Endometrial microvascular endothelial cells (primary cell): ENCODE data around the gene TMBIM6. TPM values are rescaled to one million over a fixed set of nuclear protein-coding genes. Genes with fewer than 3 reads are reported as not detected.

Experiments
- in situ Hi-C: cut with HindIII; loops from 2 replicates; pipeline ENCODE4 v1.10.0; 2017; ENCODE audit warnings: low sequenced_read_pairs, low pct_unique_long_range_greater_than_20kb; ENCODE audit errors: inconsistent ontology term
- total RNA-seq: library from RNA; depleted of rRNA; stranded (reverse); fragments of >200 nt; gene quantifications from one replicate; pipeline ENCODE4 v1.2.3, GENCODE V29; 2015; ENCODE audit errors: inconsistent ontology term

The TMBIM6 gene
- total RNA-seq, 1 donor from 2014 or later, result 415 TPM

DNA sequence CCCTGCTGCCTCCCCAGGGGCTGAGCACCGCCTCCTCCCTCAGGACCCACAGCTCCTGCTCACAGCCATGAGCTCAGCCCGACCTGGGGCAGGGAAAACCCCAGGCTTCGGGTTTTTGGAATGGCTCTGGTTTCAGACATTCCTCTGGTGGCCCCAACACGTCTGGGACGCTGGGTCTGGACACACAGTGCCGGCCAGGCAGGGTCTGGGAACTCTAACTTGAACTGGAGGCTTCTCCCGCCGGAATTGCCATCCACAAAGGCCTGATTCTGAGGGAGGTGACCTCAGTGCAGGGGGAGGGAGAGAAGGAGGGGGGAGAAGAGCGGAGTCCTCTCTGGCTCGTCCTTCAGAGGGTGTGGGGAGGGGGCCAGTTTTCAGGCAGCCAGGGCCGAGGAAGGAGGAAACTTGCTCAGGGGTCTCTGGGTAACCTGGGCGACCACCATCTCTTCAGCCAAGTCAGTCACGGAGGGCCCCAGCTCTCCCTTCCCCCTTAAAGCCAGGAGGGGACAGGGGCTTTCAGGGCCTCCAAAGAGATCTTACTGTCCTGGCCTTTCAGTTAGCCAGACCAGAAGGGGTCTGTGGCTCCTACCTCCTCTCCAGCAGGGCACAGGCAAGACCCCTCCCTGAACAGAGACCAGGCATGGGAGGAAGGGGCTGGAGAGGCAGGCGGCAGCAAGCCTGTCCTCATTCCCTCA is 67.5 kb downstream of the TMBIM6 start:
- in situ Hi-C loops, result no loop called here

DNA sequence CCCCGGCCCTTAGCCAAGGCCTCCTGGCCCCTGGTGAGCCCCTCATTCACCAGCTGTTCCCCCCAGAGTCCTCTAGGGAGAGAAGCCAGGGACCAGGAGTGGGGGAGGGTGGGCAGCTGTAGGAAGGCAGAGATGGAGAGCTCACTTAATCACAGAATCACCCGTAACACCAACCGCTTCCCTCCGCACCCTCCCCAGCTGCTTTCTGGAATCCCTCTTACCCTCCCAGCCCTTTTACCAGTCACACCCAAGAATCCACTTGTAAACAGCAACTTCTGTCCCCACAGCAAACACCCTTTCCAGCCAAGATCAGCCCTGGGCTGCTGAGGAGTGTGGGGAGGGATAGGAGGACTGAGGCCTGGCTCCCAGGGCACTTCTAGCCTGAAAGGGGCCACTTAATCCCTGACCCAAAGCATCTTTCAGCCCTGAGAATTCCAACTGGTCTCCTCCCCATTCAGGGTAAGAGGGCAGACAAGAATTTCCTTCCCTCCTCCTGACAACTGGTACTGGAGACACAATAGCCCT is 68.1 kb downstream of the TMBIM6 start:
- in situ Hi-C loops, result no loop called here

DNA sequence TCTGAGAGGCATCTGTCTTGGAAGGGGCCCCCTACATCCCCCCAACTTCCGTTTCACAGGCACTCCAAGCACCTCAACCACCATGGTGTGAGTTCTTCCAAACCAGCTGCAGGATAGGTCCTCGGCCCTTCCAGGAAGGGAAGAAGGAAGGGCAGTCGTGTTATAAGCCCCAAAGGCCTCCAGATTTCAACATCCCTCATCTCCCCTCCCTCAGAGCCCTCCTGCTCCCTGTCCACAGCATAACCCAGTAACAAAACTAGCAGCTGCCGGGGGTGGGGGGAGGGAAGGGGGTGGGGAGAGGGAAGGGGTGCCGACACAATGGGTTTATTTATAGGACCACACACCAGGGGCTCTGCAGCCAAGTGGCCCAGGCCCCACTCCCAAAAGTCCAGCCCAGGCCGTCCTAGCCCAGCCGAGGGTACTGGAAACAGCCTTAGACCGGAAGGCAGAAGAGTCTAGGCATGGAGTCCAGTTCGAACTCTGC is 68.6 kb downstream of the TMBIM6 start:
- in situ Hi-C loops, result no loop called here

DNA sequence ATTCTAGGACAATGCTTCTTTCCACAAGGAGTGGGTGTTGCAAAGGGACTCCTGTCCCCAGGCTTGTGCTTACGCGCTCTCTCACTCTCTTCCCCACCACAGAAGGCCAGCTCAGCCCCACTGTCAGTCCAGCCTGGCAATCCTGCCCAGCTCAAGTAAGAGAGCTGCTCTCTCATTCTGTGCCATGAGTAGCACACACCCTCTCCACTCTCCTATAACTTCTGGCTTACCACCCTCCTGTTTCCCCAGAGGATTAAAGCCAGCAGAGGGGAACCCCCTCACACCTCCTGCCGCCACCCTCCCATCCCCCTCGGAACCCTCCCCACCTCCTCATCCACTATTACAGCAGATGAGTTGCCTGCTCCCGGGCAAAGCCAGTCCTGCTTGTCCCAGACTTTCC is 69.8 kb downstream of the TMBIM6 start:
- in situ Hi-C loops, result no loop called here

DNA sequence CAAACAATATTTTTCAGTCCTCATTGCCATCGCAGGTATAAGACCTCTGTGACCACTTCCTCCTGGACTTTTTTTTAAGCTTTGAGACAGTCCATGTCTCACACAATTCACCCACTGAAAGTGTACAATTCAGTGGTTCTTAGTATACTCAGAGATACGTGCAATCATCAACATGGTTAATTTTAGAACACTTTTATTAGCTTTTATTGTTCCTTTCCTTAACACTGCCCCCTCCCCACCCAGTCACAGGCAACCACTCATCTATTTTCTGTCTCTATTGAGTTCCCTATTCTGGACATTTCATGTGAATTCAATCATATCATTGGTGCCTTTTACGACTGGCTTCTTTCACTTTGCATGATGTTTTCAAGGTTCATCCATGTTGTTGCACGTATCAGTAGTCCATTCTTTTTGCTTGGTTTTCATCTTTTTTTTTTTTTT is 70.6 kb downstream of the TMBIM6 start:
- in situ Hi-C loops, result no loop called here

DNA sequence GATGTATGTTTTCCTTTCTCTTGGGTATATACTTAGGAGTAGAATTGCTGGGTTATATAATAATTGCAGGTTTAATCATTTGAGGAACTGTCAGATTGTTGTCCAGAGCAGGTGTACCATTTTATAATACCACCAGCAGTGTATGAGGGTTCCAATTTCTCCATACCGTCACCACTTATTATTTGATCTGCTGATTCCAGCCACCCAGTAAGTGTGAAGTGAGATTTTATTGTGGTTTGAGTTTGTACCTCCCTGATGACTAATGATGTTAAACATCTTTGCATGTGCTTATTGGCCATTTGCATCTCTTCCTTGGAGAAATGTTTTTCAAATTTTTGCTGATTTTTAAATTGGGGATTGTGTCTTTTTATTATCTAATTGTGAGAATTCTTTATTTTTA is 71.8 kb downstream of the TMBIM6 start:
- in situ Hi-C loops, result no loop called here

Other genes with a start within 250 kb of the TMBIM6 start
- 0.09 TPM for gene KCNH3, start 202.5 kb upstream of the TMBIM6 start, total RNA-seq
- 105 TPM for gene MCRS1, start 173.4 kb upstream of the TMBIM6 start, total RNA-seq
- gene FAM186B, start 135.9 kb upstream of the TMBIM6 start, total RNA-seq, result not detected
- gene PRPF40B, start 118.0 kb upstream of the TMBIM6 start, total RNA-seq, result 7.2 TPM
- 46.6 TPM for gene FMNL3, start 34.2 kb upstream of the TMBIM6 start, total RNA-seq
- gene NCKAP5L, start 86.9 kb downstream of the TMBIM6 start, total RNA-seq, result 18.3 TPM
- 3.4 TPM for gene BCDIN3D, start 101.5 kb downstream of the TMBIM6 start, total RNA-seq
- not detected for gene FAIM2, start 162.3 kb downstream of the TMBIM6 start, total RNA-seq
- not detected for gene AQP2, start 209.2 kb downstream of the TMBIM6 start, total RNA-seq
- gene AQP5, start 220.3 kb downstream of the TMBIM6 start, total RNA-seq, result not detected
- not detected for gene AQP6, start 231.4 kb downstream of the TMBIM6 start, total RNA-seq